ENCODE results near the gene ARHGAP25.
A peak's percentile ranks its signal among the peaks of the same experiment; 100 is the strongest.

Gene ARHGAP25, protein sequence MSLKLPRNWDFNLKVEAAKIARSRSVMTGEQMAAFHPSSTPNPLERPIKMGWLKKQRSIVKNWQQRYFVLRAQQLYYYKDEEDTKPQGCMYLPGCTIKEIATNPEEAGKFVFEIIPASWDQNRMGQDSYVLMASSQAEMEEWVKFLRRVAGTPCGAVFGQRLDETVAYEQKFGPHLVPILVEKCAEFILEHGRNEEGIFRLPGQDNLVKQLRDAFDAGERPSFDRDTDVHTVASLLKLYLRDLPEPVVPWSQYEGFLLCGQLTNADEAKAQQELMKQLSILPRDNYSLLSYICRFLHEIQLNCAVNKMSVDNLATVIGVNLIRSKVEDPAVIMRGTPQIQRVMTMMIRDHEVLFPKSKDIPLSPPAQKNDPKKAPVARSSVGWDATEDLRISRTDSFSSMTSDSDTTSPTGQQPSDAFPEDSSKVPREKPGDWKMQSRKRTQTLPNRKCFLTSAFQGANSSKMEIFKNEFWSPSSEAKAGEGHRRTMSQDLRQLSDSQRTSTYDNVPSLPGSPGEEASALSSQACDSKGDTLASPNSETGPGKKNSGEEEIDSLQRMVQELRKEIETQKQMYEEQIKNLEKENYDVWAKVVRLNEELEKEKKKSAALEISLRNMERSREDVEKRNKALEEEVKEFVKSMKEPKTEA

DNA sequence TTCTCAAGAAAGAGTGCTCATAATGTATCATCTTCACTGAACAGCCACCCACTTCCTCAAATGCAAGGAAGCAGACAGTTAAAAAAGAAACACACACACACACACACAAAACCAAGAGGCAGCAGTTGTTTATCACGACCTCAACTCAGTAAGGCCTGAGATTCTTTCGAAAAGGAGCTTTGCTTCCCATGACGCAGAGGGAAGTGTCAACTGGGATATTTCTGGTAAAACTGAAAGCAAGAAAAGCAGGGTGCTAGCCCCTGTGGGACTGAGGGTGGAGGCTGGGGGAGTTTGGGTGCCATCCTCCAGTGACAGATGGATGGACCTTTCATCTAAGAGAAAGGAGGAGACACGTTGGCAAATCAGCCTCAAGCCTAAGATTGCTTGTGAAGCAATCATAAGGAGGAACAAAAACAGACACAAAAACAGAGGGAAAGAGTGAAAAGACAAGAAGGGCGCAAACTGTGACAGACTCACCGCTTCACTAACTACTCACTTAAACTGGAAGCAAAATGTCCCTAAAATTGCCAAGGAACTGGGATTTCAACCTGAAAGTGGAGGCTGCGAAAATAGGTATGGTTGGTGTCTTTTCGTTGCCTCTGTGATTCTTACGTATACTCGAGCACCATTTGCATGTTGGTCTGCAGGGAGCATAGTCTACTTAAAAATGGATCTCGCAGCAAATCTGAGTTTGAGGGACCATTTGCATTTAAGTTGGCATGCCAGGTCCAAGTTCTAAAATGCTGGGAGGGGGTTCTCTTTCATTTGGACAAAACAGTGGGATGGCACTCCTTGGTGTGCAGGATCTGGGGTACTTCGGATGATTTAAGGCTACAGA, at the start of gene ARHGAP25:
Gene ARHGAP25, plus strand, starts transcription at position 124 of the 838 bp plus-strand sequence. Its CDS starts 389 bp downstream, at position 513.
- no peak for DNase-seq (ENCODE audit: low spot score)

DNA sequence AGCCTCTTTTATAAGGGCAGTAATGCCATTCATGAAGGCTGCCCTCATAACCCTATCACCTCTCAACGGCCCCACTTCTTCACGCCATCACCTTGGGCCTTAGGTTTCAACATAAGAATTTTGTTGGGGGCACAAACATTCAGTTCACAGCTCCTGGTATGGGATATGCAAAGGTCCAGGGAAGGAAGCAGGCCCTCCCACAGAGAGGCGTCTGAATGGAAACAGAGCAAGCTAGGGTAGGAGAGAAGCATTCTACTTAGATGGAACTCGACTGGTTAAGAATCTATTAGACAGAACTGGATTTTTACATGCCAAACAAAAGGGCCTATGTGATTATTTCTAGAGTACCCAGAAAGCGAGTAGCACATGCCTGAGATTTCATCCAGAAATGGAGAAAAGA, 48.4 kb upstream of the ARHGAP25 start:
- DNase-seq (ENCODE audit: low spot score) = no peak

DNA sequence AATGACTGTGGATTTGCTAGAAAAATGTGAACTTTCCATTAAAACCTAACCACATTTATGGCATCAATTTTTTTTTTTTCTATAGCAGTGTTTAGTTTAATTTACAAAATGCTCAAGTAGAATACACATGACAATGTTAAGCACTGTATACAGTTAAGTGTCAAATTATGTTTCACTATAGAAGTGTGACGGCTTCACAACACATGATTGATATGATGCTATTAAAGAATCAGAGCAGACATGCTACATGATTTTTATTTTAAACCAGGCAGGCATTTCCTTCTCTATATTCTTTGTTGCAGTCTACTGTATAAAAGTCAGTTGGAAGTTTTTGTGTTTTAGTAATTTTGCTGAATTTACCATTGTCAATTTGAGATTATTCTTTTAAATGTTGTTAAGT, 47.6 kb upstream of the ARHGAP25 start:
- DNase-seq (ENCODE audit: low spot score) = no peak

DNA sequence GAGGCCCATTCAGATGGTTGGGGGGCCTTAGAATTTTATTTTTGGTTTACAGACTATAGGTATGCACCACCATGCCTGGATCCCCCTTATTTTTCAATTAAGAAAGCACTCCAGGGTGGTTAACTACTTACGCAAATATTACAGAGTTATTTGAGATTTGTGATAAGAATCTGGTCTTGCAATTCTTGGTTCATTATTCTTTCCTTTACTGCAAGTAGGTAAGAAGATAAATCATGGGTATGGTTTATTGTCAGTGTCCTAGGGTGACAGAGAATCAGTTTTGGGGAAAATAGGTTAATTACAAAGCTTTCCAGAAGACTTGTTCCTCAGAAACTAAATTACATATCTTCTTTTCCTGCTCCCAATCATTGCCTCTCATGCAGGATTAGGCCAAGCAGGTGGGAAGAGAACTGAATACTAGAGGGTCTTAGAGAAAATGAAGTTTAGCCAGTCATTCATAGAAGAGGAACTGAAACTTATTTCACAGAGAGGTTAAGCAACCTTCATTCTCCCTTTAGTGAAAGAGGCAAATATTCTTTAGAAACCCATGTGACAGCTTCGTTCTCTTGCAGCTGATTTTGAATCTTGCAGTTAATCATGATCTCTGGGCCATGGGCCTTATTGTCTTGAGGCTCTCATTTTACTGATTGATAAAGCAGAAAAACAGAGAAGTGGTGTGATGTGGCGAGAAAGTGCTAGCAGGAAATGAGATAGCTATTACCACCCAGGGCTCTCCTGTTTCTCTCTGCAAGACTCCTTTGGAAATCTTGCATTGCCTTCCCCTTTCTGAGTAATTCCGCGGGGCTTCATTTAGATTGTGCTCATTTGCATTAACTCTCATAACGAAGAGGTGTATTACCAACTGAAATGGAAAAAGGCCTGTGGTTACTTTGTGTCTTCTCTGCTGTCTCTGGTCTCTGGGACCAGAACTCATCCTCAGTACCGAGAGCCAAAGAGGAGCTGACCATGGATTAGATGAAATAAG, 44.8 kb upstream of the ARHGAP25 start:
- DNase-seq (ENCODE audit: low spot score) = no peak

DNA sequence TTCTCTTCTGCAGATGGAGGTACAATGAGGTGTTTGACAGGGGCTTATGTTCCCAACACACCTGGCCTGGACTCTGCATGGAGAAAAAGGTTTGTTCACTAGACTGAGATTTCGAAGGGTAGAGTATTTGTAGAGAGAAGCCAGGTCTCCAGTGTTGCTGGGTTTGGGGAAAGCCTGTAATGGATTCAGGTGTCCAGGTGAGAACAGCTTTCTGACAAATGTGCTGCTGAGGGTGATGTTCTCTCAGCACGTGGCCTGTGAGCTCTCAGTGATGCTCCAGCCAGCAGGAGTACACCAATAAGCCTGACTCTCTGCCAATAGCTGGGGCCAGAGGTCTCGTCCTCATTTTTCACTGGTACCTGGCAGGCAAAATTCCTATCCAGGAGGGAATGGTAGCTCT, 43.8 kb upstream of the ARHGAP25 start:
- DNase-seq (ENCODE audit: low spot score) = no peak

DNA sequence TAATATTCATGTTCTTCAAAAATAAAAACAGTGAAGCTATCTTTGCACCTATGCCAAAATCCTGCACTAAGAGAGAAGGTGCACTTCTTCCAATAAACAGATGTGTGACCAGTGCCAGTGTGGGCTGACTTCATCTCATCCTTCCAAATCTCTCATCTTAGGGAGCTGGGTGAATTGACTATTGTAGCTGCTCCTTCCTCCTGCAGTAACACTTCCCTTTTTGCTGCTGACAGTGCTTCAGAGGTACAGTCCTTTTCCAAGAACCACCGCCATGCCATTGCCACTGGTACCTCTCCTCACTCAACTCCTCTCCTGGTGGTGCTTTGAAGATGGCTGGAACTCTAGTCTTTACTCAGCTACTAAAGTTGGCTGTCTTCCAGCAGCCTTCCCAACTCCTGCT, 42.1 kb upstream of the ARHGAP25 start:
- no peak for DNase-seq (ENCODE audit: low spot score)

DNA sequence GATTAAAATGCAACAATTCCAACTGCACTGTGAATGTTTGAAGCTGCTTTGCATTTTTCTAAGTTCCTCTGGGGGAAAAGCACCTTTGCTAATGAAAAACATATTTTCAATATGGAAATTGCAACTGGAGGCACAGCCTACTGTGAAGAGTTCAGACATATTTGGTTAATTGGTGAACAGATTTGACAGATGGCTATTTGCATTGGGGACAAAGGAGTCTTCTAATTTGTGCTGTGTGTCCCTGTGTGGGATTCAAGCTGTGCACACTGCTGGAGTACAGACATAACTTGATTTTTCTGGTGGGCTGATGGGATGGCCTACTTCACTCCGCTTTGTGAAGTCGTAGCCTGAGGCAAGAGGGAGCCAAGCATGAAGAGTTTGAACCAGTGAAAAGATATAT, 40.7 kb upstream of the ARHGAP25 start:
- DNase-seq (ENCODE audit: low spot score) = no peak

DNA sequence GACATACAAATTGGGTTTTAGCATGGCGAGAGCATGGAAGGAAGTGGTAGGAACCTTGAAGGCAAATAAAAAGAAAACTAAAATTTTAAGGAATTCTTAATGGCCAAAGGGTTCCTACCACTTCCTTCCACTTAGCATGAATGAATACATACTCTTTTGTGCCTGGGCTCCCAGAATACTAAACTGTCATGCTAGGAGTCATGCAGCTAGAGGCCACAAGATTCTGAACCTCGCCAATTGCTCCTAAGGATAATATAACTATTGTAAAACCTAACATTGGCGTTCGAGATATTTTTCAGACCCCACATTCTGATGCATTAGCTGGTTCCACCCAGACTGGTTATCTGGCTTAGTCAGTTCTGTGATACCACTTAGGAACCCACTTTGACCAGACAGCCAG, 38.6 kb upstream of the ARHGAP25 start:
- no peak for DNase-seq (ENCODE audit: low spot score)

DNA sequence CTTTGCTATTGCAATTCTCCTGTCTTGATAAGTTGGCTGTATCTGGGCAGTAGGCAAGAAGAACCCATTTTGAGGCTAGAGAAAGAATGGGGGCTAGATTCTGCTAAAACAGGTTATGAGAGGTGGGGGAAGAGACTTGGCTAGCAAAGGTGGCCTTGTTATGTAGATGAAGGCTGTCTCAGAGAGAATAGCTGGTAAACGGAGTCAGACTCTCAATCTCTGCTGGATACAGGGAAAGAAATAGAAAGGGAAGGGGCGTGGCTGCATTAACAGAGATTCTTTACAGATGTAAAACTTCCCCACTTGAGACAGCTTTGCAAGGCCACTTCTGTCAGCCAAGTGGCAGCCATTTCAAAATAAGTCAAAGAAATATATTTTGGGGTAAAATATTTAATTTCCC, 38.1 kb upstream of the ARHGAP25 start:
- no peak for DNase-seq (ENCODE audit: low spot score)

DNA sequence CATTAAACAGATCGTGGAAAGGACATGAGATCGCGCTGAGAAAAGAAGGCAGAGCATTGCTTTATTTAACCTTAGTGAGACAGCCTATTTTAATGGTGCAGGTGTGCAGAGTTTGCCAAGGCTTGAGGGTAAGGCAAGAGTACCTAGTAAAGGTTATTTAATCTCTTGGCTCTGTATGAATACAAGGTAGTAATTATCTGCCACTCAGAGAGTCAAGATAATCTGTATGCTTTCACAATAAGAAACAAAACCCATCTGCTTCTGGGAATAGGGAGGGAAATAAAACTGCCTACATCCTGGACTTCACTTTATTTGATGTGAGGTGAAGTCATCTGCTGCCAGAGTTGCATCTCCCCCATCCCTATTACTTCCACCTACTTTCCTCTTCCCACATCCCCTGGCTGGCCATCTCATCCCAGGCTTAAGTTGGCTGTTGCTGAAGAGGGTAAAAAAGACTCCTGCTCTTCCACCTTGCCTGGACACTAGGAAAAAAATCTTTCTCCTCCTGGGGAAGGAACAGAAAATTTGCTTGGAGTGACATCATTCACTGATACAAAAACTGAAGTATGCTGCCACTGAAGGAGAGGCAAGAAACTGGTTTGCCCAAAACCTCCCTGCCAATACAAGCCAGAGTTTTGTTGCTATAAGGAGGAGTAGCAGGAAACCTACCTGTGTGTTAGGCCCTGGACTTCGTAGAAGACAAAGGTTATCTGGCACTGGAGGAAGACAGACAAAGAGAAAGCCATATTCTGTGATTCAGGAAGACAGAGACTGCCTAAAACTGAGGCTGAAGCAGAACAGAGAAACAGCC, 35.8 kb upstream of the ARHGAP25 start:
- no peak for DNase-seq (ENCODE audit: low spot score)

DNA sequence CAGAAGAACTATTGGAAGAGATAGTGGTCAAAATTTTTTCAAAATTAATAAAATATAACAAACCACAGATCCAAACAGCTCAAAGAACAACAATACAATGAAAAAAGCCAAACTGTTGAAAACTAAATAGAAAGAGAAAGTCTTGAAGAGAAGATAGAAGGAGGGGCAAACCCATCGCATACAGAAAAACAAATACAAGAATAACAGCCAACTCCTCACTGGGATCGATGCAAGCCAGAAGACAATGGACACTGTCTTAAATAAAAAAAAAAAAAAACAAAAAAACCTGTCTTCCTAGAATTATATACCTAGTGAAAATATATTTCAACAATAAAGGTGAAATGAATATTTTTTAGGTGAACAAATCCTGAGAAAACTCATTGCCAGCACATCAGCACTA, 34.1 kb upstream of the ARHGAP25 start:
- no peak for DNase-seq (ENCODE audit: low spot score)

DNA sequence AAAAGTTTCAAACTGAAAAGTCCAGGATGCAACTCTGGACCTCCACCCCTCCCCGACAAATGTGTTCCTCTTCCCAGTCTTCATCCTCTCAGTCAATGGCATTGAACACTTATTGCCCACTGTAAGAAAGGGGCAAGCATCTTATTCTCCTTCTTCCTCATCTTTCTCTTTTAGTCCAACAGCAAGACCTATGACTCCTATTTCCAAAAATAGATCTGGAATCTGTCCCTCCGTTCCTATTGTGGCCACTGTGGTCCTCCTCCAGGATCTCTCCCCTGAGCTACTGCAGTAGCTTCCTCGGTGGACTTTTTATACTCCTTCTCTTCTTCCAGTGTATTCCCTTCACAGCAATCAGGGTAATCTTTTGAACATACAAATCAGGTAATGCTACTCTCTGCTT, 28.0 kb upstream of the ARHGAP25 start:
- DNase-seq (ENCODE audit: low spot score) = no peak

DNA sequence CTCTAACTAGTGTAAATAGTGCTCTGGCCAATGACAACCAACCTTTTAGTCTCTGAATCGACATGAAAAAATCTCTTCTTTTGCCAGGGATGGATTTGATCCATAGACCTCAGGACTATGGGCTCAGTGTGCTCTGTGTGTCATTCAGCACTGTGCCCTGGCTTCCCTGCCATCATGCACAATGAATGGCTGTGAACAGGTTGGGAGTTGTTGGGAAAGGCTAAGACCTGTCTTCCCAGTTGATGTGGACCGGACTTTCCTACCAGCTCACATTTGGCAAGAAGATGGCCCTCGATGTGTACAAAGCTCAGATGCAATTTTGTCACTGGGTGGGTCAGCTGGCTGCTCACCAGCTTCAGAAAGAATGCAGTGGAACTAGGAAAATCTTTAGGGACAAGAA, 26.0 kb upstream of the ARHGAP25 start:
- no peak for DNase-seq (ENCODE audit: low spot score)

DNA sequence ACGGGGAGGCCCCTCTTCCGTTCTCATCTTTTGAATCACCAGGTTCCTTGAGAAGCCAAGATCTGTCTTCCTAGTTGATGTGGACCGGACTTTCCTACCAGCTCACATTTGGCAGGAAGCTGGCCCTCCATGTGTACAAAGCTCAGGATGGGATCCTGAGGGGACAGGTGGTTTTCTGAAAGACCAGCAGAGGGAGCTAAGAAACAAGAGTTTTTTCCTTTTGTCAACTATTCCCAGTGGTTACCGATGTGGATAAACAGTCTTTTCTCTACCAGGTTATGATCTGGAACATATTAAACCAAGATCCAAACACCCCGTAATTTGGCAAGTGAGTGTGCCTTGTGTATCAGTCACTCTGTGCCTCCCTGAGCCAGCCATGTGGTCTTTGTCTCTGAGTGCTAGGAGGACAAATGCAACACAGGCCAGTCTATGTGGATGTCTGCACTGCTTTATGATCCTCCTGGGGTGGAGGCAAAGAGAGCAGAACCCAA, 25.1 kb upstream of the ARHGAP25 start:
- peak; percentile 51 for DNase-seq (ENCODE audit: low spot score)

DNA sequence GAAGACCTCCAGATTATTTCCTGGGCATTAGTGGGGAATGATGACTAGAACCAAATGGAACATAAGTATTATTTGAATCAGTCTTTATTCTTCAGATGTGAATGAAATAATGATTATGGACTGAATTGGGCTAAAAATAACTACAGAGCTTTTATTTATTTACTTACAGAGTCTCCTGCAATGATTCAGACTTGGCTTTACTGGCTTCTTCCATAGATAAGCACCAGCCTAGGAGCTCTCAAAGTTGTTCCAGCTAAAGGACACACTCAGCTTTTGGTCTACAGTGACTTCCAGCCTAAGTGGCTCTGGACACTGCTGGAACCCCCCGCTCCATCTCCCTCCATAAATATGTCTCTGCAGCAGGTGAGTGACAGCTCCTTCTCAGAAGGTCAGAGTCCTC, 24.3 kb upstream of the ARHGAP25 start:
- no peak for DNase-seq (ENCODE audit: low spot score)

DNA sequence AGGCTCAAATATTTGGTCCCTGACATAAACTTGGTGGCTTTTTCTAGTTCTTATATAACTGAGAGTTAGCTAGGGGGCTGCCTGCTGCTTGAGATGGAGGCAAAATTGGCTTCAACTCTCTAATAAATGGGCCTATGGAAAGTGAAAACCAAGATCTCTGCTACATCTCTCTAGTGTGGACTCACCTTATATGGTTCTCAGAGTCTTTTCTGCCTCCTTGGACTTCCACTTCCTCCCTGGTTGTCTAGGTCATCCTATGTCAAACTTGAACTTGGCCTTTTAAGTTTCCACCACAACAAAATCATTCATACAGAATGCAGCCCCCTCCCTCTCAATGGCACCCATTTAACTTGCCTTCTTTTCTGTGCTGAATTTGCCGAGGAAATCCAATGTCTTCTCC, 23.9 kb upstream of the ARHGAP25 start:
- no peak for DNase-seq (ENCODE audit: low spot score)

DNA sequence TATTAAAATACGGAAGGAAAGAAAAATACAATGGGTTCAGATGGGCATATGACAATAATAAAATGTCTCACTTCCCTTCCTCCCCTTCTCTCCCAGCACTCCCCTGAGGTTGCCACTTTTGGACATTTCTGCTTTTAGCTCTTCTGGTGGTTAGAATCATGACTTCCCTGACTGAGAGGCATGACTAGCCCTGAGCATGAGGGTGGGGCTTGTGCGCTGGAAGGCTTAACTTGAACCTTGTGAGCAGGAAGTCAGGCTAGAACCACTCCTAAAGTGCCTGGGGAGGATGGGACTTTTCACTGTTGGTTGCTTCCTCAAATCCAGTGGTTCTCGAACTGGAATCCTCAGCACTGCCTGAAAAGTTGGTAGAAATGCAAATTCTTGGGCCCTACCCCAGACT, 19.7 kb upstream of the ARHGAP25 start:
- peak; percentile 40 for DNase-seq (ENCODE audit: low spot score)

DNA sequence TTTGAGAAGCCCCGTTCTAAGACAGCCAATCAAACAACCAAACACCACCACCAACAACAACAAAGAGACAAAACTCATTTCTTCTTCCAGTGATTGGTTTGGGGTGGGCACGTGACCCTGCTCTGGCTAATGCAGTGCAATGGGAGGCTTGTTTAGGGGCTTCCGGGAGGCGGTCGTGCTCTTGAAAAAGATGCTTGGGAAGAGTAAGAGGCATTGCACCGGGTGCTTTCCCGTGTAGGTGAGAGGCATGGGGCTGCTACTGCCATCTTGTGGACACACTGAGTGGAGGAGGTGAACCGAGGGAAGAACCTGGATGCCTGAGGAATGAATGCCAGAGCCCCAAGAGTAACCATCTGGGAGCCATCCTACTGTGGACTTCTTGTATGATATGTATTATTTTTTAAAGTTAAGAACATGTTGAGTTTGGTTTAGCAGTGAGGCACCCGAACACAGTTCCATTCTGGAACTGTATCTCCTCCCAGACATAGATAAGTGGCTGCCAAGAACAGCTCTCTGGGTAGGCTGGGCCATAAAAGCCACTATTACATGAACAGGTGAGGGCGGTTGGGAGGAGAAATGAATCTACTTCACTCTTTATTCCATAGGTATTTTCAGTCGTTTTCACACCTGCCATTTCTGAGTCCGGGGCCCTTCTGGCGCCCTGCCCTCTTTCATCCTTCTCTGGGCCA, 19.1 kb upstream of the ARHGAP25 start:
- peak; percentile 71 for DNase-seq (ENCODE audit: low spot score)

DNA sequence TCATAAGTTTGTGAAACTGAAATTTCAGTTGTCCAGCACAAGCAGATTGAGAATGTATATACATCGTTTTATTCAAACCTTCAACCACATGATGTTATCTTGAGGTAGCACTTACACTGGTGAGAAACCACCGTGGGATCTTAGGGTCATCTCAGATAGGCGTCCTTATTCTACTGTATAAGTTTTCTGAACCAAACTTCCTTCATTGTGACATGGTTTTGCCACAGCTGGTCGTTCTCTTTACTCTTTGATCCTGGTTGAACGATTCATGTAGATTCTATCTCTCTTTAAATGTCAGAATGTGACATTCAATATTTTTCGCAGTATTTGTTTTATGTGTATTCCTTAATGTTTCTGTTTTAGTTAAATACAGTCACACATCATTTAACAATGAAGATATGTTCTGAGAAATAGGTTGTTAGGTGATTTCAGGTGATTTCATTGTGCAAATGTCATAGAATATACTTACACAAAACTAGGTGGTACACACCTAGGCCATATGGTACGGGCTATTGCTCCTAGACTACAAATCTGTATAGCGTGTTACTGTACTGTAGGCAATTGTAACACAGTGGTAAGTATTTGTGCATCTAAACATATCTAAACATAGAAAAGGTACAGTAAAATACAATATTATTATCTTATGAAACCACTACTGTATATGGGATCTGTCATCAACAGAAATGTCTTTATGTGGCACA, 17.9 kb upstream of the ARHGAP25 start:
- no peak for DNase-seq (ENCODE audit: low spot score)
